GM12865 (cell line): ENCODE results near the gene TPST1.
A peak's percentile ranks its signal among the peaks of the same experiment; 100 is the strongest.
"Not testable (repeated sequence)": the region's sequence is repeated elsewhere in the genome, so short reads cannot be mapped to it uniquely, and the experiment has no call there.

ENCODE experiments used
- DNase-seq: peaks from one replicate; pipeline ENCODE4 v3.0.0; 2010; ENCODE audit warnings: low read depth
- H3K4me3 ChIP-seq: 2 replicates; pipeline ENCODE4 v1.5.1; 2011; ENCODE audit warnings: mild to moderate bottlenecking, low read depth, low read length, control low read depth
- TF ChIP-seq, protein P1 (sequence below): IDR thresholded peaks from 2 replicates; pipeline ENCODE4 v1.5.1; 2011; ENCODE audit warnings: low read length, control low read depth, low read depth, inconsistent platforms; ENCODE audit not compliant: insufficient read depth; ENCODE audit errors: missing control alignments

Gene TPST1

DNA sequence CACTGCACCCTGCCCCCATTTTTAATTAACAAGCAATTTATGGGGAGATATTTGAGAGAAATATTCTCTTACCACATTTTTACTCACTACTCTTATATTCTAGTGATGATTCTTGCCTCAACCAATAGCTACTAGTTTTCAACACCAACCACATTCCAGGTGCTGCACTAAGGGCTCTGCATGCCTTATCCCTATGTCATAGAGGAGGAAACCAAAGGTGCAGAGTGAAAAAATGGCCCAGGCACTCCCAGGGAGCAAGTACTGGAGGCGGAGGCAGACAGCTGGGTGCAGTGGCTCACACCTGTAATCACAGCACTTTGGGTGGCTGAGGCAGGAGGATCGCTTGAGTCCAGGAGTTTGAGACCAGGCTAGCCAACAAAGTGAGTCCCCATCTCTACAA is 35.5 kb upstream of the TPST1 start:
- TF ChIP-seq, protein P1, sequence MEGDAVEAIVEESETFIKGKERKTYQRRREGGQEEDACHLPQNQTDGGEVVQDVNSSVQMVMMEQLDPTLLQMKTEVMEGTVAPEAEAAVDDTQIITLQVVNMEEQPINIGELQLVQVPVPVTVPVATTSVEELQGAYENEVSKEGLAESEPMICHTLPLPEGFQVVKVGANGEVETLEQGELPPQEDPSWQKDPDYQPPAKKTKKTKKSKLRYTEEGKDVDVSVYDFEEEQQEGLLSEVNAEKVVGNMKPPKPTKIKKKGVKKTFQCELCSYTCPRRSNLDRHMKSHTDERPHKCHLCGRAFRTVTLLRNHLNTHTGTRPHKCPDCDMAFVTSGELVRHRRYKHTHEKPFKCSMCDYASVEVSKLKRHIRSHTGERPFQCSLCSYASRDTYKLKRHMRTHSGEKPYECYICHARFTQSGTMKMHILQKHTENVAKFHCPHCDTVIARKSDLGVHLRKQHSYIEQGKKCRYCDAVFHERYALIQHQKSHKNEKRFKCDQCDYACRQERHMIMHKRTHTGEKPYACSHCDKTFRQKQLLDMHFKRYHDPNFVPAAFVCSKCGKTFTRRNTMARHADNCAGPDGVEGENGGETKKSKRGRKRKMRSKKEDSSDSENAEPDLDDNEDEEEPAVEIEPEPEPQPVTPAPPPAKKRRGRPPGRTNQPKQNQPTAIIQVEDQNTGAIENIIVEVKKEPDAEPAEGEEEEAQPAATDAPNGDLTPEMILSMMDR = no peak
- no peak for DNase-seq
- no peak overlapping the region for H3K4me3 ChIP-seq

DNA sequence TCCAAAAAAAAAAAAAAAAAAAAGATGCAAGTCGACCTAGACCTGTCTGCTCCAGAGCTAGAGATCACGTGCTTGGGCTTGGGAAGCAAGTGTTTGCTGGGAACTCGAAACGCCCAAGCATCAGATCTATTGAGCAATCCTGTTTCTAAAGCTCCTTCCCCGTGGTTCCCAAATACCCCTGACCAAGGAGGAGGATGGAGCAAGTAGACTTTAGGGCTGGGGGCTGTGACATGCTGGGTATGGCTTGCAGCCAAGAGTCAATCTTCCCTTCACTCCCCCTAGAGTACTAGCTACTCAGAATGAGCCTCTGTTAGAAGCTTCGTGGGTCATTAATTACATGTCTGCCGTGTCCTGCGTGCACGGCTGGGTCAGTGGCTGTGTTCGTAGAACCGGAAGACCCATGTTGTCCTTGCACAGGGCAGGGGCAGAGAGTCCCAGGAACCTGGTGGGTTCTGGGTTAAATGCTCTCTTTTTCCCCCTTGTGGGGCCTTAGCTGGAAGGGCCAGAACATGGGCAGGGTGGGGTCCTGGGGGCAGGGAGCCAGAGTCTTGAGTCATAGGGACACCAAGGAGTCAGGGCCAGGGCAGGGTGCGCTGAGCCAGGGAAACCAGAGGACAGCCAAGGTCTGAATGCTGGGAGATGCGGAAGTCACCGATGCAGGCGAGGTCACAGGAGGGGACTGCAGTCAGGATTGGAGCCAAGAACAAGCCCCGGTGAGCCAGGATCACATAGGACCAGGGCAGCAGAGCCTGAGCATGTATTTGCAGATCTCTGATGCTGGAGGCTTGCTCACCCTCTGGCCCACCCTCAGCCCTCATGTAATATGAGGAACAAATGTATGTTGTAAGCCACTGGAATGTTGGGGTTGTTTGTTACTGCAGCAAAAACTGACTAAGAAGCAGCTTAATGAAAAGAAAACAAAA is 34.6 kb upstream of the TPST1 start:
- TF ChIP-seq, protein P1 = no peak
- no peak for DNase-seq
- no peak overlapping the region for H3K4me3 ChIP-seq

- peak; percentile 9 for DNase-seq
- H3K4me3 ChIP-seq = not testable (repeated sequence)
These were observed 32.4 kb upstream of the TPST1 start for GRCh38 chr7:66172536-66173401.

GRCh38 chr7:66173856-66174255 is 31.3 kb upstream of the TPST1 start:
- no peak for DNase-seq
- H3K4me3 ChIP-seq = no peak overlapping the region
- TF ChIP-seq, protein P1 = no peak

GRCh38 chr7:66175006-66175405 is 30.1 kb upstream of the TPST1 start:
- not testable (repeated sequence) for H3K4me3 ChIP-seq, DNase-seq

- no peak overlapping the region for H3K4me3 ChIP-seq
- TF ChIP-seq, protein P1 = no peak
- DNase-seq = no peak
These were observed 28.2 kb upstream of the TPST1 start for GRCh38 chr7:66176914-66177313.

DNA sequence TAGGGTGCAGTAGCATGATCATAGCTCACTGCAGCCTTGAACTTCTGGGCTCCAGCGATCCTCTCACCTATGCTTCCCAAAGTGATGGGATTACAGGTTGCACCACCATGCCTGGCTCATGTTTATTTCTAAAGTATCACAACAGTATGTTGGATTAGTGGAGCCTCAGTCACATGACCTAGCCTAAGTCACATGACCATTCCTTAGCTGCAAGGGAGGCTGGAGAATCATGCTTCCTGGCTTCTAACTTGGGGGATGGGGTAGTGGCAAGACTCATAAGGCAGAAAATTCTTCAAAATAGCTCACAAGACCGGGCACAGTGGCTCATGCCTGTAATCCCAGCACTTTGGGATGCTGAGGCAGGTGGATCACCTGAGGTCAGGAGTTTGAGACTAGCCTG is 26.9 kb upstream of the TPST1 start:
- TF ChIP-seq, protein P1 = no peak
- H3K4me3 ChIP-seq = no peak overlapping the region
- DNase-seq = no peak
